Medulla oblongata (tissue), 1 donor: ENCODE measurements around the gene OSBPL9.

ENCODE experiments used
- DNase-seq: peaks from one replicate; pipeline ENCODE4 v3.0.0-alpha.2; 2015; ENCODE audit errors: extremely low spot score

The OSBPL9 gene

GRCh38 chr1:51616903-51617708 is at the start of gene OSBPL9:
Gene OSBPL9 (plus strand): TSS chr1:51617092. CDS start chr1:51617111, 19 bp downstream.
- DNase-seq, result peak; percentile 95

- DNase-seq, result no peak
Measured at GRCh38 chr1:51567653-51568052, 49.2 kb upstream of the OSBPL9 start.

- DNase-seq, result no peak
Measured at GRCh38 chr1:51568231-51568935, 48.5 kb upstream of the OSBPL9 start.

- no peak for DNase-seq
Measured at GRCh38 chr1:51569284-51570062, 47.4 kb upstream of the OSBPL9 start.

GRCh38 chr1:51570063-51570710 is 46.7 kb upstream of the OSBPL9 start:
- DNase-seq, result no peak

GRCh38 chr1:51572365-51572764 is 44.5 kb upstream of the OSBPL9 start:
- DNase-seq, result no peak

- peak; percentile 84 for DNase-seq
Measured at GRCh38 chr1:51574796-51575195, 42.1 kb upstream of the OSBPL9 start.

GRCh38 chr1:51575406-51576084 is 41.3 kb upstream of the OSBPL9 start:
- no peak for DNase-seq

GRCh38 chr1:51576085-51576444 is 40.8 kb upstream of the OSBPL9 start:
- DNase-seq, result no peak

- no peak for DNase-seq
Measured at GRCh38 chr1:51576923-51577322, 40.0 kb upstream of the OSBPL9 start.

GRCh38 chr1:51578383-51579109 is 38.3 kb upstream of the OSBPL9 start:
- peak; percentile 43 for DNase-seq

- DNase-seq, result no peak
Measured at GRCh38 chr1:51581238-51581637, 35.7 kb upstream of the OSBPL9 start.

- peak; percentile 96 for DNase-seq
Measured at GRCh38 chr1:51583532-51583931, 33.4 kb upstream of the OSBPL9 start.

- DNase-seq, result peak; percentile 48
Measured at GRCh38 chr1:51584021-51584420, 32.9 kb upstream of the OSBPL9 start.

GRCh38 chr1:51592711-51593110 is 24.2 kb upstream of the OSBPL9 start:
- no peak for DNase-seq

GRCh38 chr1:51594716-51595115 is 22.2 kb upstream of the OSBPL9 start:
- DNase-seq, result no peak

- DNase-seq, result no peak
Measured at GRCh38 chr1:51600529-51600928, 16.4 kb upstream of the OSBPL9 start.

- DNase-seq, result no peak
Measured at GRCh38 chr1:51600965-51601364, 15.9 kb upstream of the OSBPL9 start.

- no peak for DNase-seq
Measured at GRCh38 chr1:51605961-51606723, 10.8 kb upstream of the OSBPL9 start.

- no peak for DNase-seq
Measured at GRCh38 chr1:51607681-51608095, 9.2 kb upstream of the OSBPL9 start.
